SK-N-SH (cell line): ENCODE results near the gene SERPINB5. TPM values are rescaled to one million over a fixed set of nuclear protein-coding genes. Genes with fewer than 3 reads are reported as not detected.

Source experiments
- CTCF ChIA-PET: fragments of 300-600, 350-600 bp; formaldehyde crosslinking; extraction: SDS; loops from one replicate; lab custom pipeline; 2021; lab: Yijun Ruan, JAX
- POLR2A ChIA-PET: fragments of 350-600 bp; sonication (Branson Sonifier 250); formaldehyde crosslinking; extraction: SDS; loops from one replicate; lab custom pipeline; 2020; ENCODE audit warnings: antibody characterized with exemption, inconsistent platforms; lab: Yijun Ruan, JAX
- DNase-seq: peaks from one replicate; pipeline ENCODE4 v3.0.0; 2012
- H2AFZ ChIP-seq: fragments of 200-600 bp; sonication (generic); 2 replicates; pipeline ENCODE4 v1.8.1; 2016; ENCODE audit warnings: antibody characterized with exemption, mild to moderate bottlenecking, low read depth
- H3F3A ChIP-seq: fragments of 200-600 bp; sonication (generic); replicated peaks from 2 replicates; pipeline ENCODE3; 2016; ENCODE audit warnings: antibody characterized with exemption, mild to moderate bottlenecking; ENCODE audit not compliant: insufficient read depth
- H3K27ac ChIP-seq, 2 experiments: fragments of 200-500 bp in 1 of 2; fragments of 200-600 bp in 1 of 2; sonication (Bioruptor generic) in 1 of 2; sonication (generic), shearing (Covaris generic) in 1 of 2; 2 replicates each; pipeline versions ENCODE4 v1.5.1 to v1.6.1; 2014 to 2016; ENCODE audit warnings: low read depth in 2 of 2, inconsistent platforms in 1 of 2, low read length in 1 of 2, mild to moderate bottlenecking in 1 of 2, mixed read lengths in 1 of 2
- H3K27me3 ChIP-seq: fragments of 200-600 bp; sonication (generic), shearing (Covaris generic); 2 replicates; pipeline ENCODE4 v1.6.1; 2016; ENCODE audit warnings: mixed run types; ENCODE audit not compliant: insufficient read depth
- H3K36me3 ChIP-seq, 2 experiments: fragments of 200-500 bp in 1 of 2; fragments of 200-600 bp in 1 of 2; sonication (Bioruptor generic) in 1 of 2; sonication (generic) in 1 of 2; replicated peaks in 1 of 2; 2 replicates each; pipeline versions ENCODE3 to v1.5.1; 2014 to 2016; ENCODE audit warnings: low read length in 1 of 2, mild to moderate bottlenecking in 1 of 2; ENCODE audit not compliant: insufficient read depth in 2 of 2, control insufficient read depth in 1 of 2
- H3K4me1 ChIP-seq, 2 experiments: fragments of 200-500 bp in 1 of 2; fragments of 200-600 bp in 1 of 2; sonication (Bioruptor generic) in 1 of 2; sonication (generic), shearing (Covaris generic) in 1 of 2; 2 replicates each; pipeline versions ENCODE4 v1.5.1 to v1.6.1; 2014 to 2016; ENCODE audit warnings: low read depth in 1 of 2, low read length in 1 of 2, mixed run types in 1 of 2; ENCODE audit not compliant: insufficient read depth in 2 of 2, control insufficient read depth in 1 of 2
- H3K4me2 ChIP-seq: fragments of 200-600 bp; sonication (generic), shearing (Covaris generic); 2 replicates; pipeline ENCODE4 v1.6.1; 2017; ENCODE audit warnings: mixed run types
- H3K4me3 ChIP-seq, 2 experiments: fragments of 200-500 bp in 1 of 2; fragments of 200-600 bp in 1 of 2; sonication (Bioruptor generic) in 1 of 2; sonication (generic), shearing (Covaris generic) in 1 of 2; 2 replicates each; pipeline versions ENCODE4 v1.5.1 to v1.8.1; 2014 to 2016; ENCODE audit warnings: low read depth in 2 of 2, inconsistent platforms in 1 of 2, low read length in 1 of 2, mild to moderate bottlenecking in 1 of 2, mixed read lengths in 1 of 2, moderate library complexity in 1 of 2
- H3K79me2 ChIP-seq: fragments of 200-600 bp; sonication (generic); 2 replicates; pipeline ENCODE4 v1.8.1; 2017; ENCODE audit warnings: mild to moderate bottlenecking; ENCODE audit not compliant: insufficient read depth
- H3K9ac ChIP-seq: fragments of 200-600 bp; sonication (generic); 2 replicates; pipeline ENCODE4 v1.6.1; 2017; ENCODE audit warnings: mixed run types
- H3K9me2 ChIP-seq: fragments of 200-600 bp; sonication (generic); 2 replicates; pipeline ENCODE4 v1.6.1; 2017; ENCODE audit warnings: mixed run types
- H3K9me3 ChIP-seq: fragments of 200-600 bp; sonication (generic); 2 replicates; pipeline ENCODE4 v1.6.1; 2017; ENCODE audit warnings: mixed run types, mild to moderate bottlenecking, moderate library complexity
- H4K20me1 ChIP-seq: fragments of 200-600 bp; sonication (generic); 2 replicates; pipeline ENCODE4 v1.6.1; 2017; ENCODE audit warnings: mild to moderate bottlenecking, mixed run types; ENCODE audit not compliant: insufficient read depth
- CHD2 ChIP-seq: fragments of 150-350 bp; IDR thresholded peaks from 2 replicates; pipeline ENCODE4 v1.6.1; 2018; ENCODE audit warnings: low read length; ENCODE audit not compliant: partially characterized antibody
- ELF1 ChIP-seq: IDR thresholded peaks from 2 replicates; pipeline ENCODE4 v1.4.0; 2012
- EP300 ChIP-seq, 2 experiments: IDR thresholded peaks; 2 replicates each; pipeline versions ENCODE4 v1.4.0 to v1.6.1; 2012; ENCODE audit warnings: borderline replicate concordance in 1 of 2, low read depth in 1 of 2, low read length in 1 of 2
- EZH2phosphoT487 ChIP-seq: fragments of 200-600 bp; sonication (generic); IDR thresholded peaks from 2 replicates; pipeline ENCODE4 v1.6.1; 2017; ENCODE audit warnings: low read depth, mixed run types, mild to moderate bottlenecking, antibody characterized with exemption, moderate library complexity, borderline replicate concordance
- FOXM1 ChIP-seq: IDR thresholded peaks from 2 replicates; pipeline ENCODE4 v1.4.0; 2012; ENCODE audit warnings: low read depth, mild to moderate bottlenecking
- GABPA ChIP-seq: IDR thresholded peaks from 2 replicates; pipeline ENCODE4 v1.4.0; 2012; ENCODE audit warnings: low read depth, mild to moderate bottlenecking
- GATA2 ChIP-seq: sonication (generic); formaldehyde crosslinking; IDR thresholded peaks from 2 replicates; pipeline ENCODE4 v1.5.0; 2020; ENCODE audit warnings: mild to moderate bottlenecking, missing genetic modification reagents
- MEF2A ChIP-seq: IDR thresholded peaks from 2 replicates; pipeline ENCODE4 v1.4.0; 2012; ENCODE audit warnings: low read depth, borderline replicate concordance
- RCOR1 ChIP-seq: fragments of 150-350 bp; IDR thresholded peaks from 2 replicates; pipeline ENCODE4 v1.6.1; 2017; ENCODE audit warnings: antibody characterized with exemption, low read length
- RFX5 ChIP-seq: IDR thresholded peaks from 2 replicates; pipeline ENCODE4 v1.6.1; 2012; ENCODE audit warnings: mild to moderate bottlenecking, improper control_type of control experiment, low read length
- SMC3 ChIP-seq: IDR thresholded peaks from 2 replicates; pipeline ENCODE4 v1.6.1; 2012; ENCODE audit warnings: low read depth, low read length, improper control_type of control experiment
- TEAD4 ChIP-seq: IDR thresholded peaks from 2 replicates; pipeline ENCODE4 v1.4.0; 2012; ENCODE audit warnings: mild to moderate bottlenecking, borderline replicate concordance; ENCODE audit not compliant: insufficient read depth
- USF2 ChIP-seq: fragments of 150-350 bp; IDR thresholded peaks from 2 replicates; pipeline ENCODE4 v1.6.1; 2017; ENCODE audit warnings: antibody characterized with exemption, low read length, low read depth, borderline replicate concordance
- YY1 ChIP-seq: IDR thresholded peaks from 2 replicates; pipeline ENCODE4 v1.4.0; 2012; ENCODE audit warnings: low read depth, mild to moderate bottlenecking
- WGBS: methylation state at CpG from one replicate; pipeline ENCODE4 v1.1.6; 2017; ENCODE audit warnings: low lambda C conversion rate; 5-methylcytosine and 5-hydroxymethylcytosine counted together
- polyA plus RNA-seq, 3 experiments: library from polyadenylated mRNA; depleted of rRNA; stranded (reverse); fragments of >200 nt; gene quantifications; 2 replicates each; pipeline ENCODE4 v1.2.3, GENCODE V29; 2012
- TF ChIP-seq, protein P1 (sequence below): IDR thresholded peaks from 2 replicates; pipeline ENCODE4 v1.6.1; 2012; ENCODE audit warnings: mild to moderate bottlenecking, low read depth, low read length, moderate library complexity
- TF ChIP-seq, protein P2 (sequence below): fragments of 150-350 bp; IDR thresholded peaks from 2 replicates; pipeline ENCODE4 v1.6.1; 2016; ENCODE audit warnings: mild to moderate bottlenecking, low read depth, low read length

SERPINB5 gene
- polyA plus RNA-seq, 1 of the 3 experiments (the other 2 are of a cell fraction) = not detected

- no peaks in the 10 kb centered on the region for H3K36me3 ChIP-seq
- peaks cover 0 to 4% of the 10 kb centered on the region in 2 experiments; a peak in 1 of 4 replicates for H3K4me1 ChIP-seq
- H3K27ac ChIP-seq = no peak overlapping the region; a peak in 1 of 4 replicates
- no peak overlapping the region for H2AFZ ChIP-seq
- CTCF ChIA-PET = interaction anchor here (1.2 kb wide), 2 partner anchors 25 to 38 kb away, joined by 3 to 4 read pairs; no protein-coding TSS in a partner anchor
- WGBS = 8% methylated on average over 1 of the region's 1 CpG
- no peaks in the 10 kb centered on the region for H3K79me2 ChIP-seq
- no peaks in the 10 kb centered on the region for H3K9me2 ChIP-seq
- TF ChIP-seq EP300 (IDR thresholded peaks at IDR 0.05; ENCODE audit: borderline replicate concordance in 1 of 2, low read depth in 1 of 2, low read length in 1 of 2) (no peak), YY1 (no peak), TEAD4 (no peak), USF2 (no peak), GATA2 (CRISPR knock-in tag) (no peak), EZH2phosphoT487 (no peak), ELF1 (no peak), RCOR1 (no peak), CHD2 (no peak), GABPA (no peak), FOXM1 (no peak), RFX5 (no peak), SMC3 (no peak), MEF2A (no peak)
- TF ChIP-seq, protein P1, sequence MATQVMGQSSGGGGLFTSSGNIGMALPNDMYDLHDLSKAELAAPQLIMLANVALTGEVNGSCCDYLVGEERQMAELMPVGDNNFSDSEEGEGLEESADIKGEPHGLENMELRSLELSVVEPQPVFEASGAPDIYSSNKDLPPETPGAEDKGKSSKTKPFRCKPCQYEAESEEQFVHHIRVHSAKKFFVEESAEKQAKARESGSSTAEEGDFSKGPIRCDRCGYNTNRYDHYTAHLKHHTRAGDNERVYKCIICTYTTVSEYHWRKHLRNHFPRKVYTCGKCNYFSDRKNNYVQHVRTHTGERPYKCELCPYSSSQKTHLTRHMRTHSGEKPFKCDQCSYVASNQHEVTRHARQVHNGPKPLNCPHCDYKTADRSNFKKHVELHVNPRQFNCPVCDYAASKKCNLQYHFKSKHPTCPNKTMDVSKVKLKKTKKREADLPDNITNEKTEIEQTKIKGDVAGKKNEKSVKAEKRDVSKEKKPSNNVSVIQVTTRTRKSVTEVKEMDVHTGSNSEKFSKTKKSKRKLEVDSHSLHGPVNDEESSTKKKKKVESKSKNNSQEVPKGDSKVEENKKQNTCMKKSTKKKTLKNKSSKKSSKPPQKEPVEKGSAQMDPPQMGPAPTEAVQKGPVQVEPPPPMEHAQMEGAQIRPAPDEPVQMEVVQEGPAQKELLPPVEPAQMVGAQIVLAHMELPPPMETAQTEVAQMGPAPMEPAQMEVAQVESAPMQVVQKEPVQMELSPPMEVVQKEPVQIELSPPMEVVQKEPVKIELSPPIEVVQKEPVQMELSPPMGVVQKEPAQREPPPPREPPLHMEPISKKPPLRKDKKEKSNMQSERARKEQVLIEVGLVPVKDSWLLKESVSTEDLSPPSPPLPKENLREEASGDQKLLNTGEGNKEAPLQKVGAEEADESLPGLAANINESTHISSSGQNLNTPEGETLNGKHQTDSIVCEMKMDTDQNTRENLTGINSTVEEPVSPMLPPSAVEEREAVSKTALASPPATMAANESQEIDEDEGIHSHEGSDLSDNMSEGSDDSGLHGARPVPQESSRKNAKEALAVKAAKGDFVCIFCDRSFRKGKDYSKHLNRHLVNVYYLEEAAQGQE = no peak
- TF ChIP-seq, protein P2, sequence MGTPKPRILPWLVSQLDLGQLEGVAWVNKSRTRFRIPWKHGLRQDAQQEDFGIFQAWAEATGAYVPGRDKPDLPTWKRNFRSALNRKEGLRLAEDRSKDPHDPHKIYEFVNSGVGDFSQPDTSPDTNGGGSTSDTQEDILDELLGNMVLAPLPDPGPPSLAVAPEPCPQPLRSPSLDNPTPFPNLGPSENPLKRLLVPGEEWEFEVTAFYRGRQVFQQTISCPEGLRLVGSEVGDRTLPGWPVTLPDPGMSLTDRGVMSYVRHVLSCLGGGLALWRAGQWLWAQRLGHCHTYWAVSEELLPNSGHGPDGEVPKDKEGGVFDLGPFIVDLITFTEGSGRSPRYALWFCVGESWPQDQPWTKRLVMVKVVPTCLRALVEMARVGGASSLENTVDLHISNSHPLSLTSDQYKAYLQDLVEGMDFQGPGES = no peak
- H3K4me2 ChIP-seq = no peak overlapping the region
- DNase-seq = no peak
- POLR2A ChIA-PET = no interaction called here
- no peaks in the 10 kb centered on the region for H3K27me3 ChIP-seq
- no peak overlapping the region for H3K4me3 ChIP-seq
- no peak overlapping the region for H3K9ac ChIP-seq
- no peaks in the 10 kb centered on the region for H3F3A ChIP-seq
- no peaks in the 10 kb centered on the region for H3K9me3 ChIP-seq
- no peaks in the 10 kb centered on the region for H4K20me1 ChIP-seq
Measured at GRCh38 chr18:63553081-63553480, 76.3 kb downstream of the SERPINB5 start.

Other genes with a start within 250 kb of the SERPINB5 start
- gene BCL2, start 157.2 kb upstream of the SERPINB5 start, polyA plus RNA-seq (2012; rRNA removed) = 1.2 and 1.5 TPM in 2 replicates
- gene KDSR, start 109.8 kb upstream of the SERPINB5 start, polyA plus RNA-seq (2012; rRNA removed) = 21.2 and 22.3 TPM in 2 replicates
- 15.0 and 18.0 TPM in 2 replicates for gene VPS4B, start 54.5 kb upstream of the SERPINB5 start, polyA plus RNA-seq (2012; rRNA removed)
- gene SERPINB12, start 65.4 kb downstream of the SERPINB5 start, polyA plus RNA-seq (2012; rRNA removed) = not detected in 2 replicates
- not detected in 2 replicates for gene SERPINB13, start 110.4 kb downstream of the SERPINB5 start, polyA plus RNA-seq (2012; rRNA removed)
- 0.06 TPM in 1 of 2 replicates, not detected in the other for gene SERPINB4, start 167.3 kb downstream of the SERPINB5 start, polyA plus RNA-seq (2012; rRNA removed)
- gene SERPINB3, start 184.9 kb downstream of the SERPINB5 start, polyA plus RNA-seq (2012; rRNA removed) = 0.07 TPM in 1 of 2 replicates, not detected in the other
- gene SERPINB11, start 226.0 kb downstream of the SERPINB5 start, polyA plus RNA-seq (2012; rRNA removed) = not detected in 2 replicates